22Rv1 (cell line): ENCODE data around the gene LRMDA.

Source experiments
- CTCF ChIP-seq: fragments of 450-650 bp; IDR thresholded peaks from 2 replicates; pipeline ENCODE4 v1.5.1; 2017; ENCODE audit warnings: mild to moderate bottlenecking
- ZFX ChIP-seq: fragments of 450-650 bp; IDR thresholded peaks from 2 replicates; pipeline ENCODE4 v1.6.1; 2017; ENCODE audit warnings: antibody characterized with exemption, borderline replicate concordance

- no peak for TF ChIP-seq CTCF
- no peak for TF ChIP-seq ZFX
Measured at GRCh38 chr10:76341740-76342139, 910.3 kb downstream of the LRMDA start.
